ENCODE results near the gene PDE4D.

DNA sequence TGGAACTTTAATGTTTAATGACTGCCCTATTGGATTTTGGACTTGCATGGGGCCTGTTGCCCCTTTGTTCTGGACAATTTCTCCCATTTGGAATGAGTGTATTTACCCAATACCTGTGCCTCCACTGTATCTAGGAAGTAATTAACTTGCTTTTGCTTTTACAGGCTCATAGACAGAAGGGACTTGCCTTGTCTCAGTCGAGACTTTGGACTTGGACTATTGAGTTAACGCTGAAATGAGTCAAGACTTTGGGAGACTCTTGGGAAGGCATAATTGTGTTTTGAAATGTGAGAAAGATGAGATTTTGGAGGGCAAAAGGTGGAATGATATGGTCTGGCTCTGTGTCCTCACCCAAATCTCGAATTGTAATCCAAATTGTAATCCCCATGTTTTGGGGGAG lies 368.2 kb downstream of the PDE4D start:
- TF ChIP-seq CTCF (IDR thresholded peaks at IDR 0.05; ENCODE audit: insufficient read depth, low read length) (no peak), POLR2AphosphoS5 (IDR thresholded peaks at IDR 0.05; ENCODE audit: low read depth) (no peak)
- TF ChIP-seq, protein P1, sequence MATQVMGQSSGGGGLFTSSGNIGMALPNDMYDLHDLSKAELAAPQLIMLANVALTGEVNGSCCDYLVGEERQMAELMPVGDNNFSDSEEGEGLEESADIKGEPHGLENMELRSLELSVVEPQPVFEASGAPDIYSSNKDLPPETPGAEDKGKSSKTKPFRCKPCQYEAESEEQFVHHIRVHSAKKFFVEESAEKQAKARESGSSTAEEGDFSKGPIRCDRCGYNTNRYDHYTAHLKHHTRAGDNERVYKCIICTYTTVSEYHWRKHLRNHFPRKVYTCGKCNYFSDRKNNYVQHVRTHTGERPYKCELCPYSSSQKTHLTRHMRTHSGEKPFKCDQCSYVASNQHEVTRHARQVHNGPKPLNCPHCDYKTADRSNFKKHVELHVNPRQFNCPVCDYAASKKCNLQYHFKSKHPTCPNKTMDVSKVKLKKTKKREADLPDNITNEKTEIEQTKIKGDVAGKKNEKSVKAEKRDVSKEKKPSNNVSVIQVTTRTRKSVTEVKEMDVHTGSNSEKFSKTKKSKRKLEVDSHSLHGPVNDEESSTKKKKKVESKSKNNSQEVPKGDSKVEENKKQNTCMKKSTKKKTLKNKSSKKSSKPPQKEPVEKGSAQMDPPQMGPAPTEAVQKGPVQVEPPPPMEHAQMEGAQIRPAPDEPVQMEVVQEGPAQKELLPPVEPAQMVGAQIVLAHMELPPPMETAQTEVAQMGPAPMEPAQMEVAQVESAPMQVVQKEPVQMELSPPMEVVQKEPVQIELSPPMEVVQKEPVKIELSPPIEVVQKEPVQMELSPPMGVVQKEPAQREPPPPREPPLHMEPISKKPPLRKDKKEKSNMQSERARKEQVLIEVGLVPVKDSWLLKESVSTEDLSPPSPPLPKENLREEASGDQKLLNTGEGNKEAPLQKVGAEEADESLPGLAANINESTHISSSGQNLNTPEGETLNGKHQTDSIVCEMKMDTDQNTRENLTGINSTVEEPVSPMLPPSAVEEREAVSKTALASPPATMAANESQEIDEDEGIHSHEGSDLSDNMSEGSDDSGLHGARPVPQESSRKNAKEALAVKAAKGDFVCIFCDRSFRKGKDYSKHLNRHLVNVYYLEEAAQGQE (IDR thresholded peaks at IDR 0.05; ENCODE audit: insufficient replicate concordance, low read depth), result no peak
